Thyroid gland (tissue), 4 donors: ENCODE measurements around the gene NT5C1A.

Experiments
- CTCF ChIP-seq, 6 experiments: fragments of 200-600 bp in 3 of 6; fragments of 450-650 bp in 3 of 6; sonication (generic) in 3 of 6; IDR thresholded peaks; one replicate each; pipeline ENCODE4 v1.5.1; 2016 to 2019; ENCODE audit warnings: antibody characterized with exemption in 6 of 6, mild to moderate bottlenecking in 2 of 6, inconsistent platforms in 1 of 6, moderate library complexity in 1 of 6
- POLR2A ChIP-seq, 2 donors: fragments of 450-650 bp; IDR thresholded peaks; one replicate each; pipeline ENCODE4 v1.6.1; 2017; ENCODE audit warnings: antibody characterized with exemption in 2 of 2, mild to moderate bottlenecking in 2 of 2, moderate library complexity in 1 of 2

- TF ChIP-seq CTCF (IDR thresholded peaks at IDR 0.05): no peak
- no peak for TF ChIP-seq POLR2A (IDR thresholded peaks at IDR 0.05)
Measured at GRCh38 chr1:39620659-39621165, 51.2 kb downstream of the NT5C1A start.
